ENCODE measurements around the gene COL8A1.
"Not testable (repeated sequence)": the region's sequence is repeated elsewhere in the genome, so short reads cannot be mapped to it uniquely, and the experiment has no call there.

The COL8A1 gene

GRCh38 chr3:99712291-99712954 lies 74.0 kb downstream of the COL8A1 start:
- DNase-seq = no peak

- DNase-seq = no peak
These were observed 75.0 kb downstream of the COL8A1 start for GRCh38 chr3:99713440-99713839.

- no peak for DNase-seq
These were observed 75.8 kb downstream of the COL8A1 start for GRCh38 chr3:99714146-99714545.

- DNase-seq = no peak
These were observed 76.2 kb downstream of the COL8A1 start for GRCh38 chr3:99714575-99714974.

GRCh38 chr3:99716463-99716995 lies 78.1 kb downstream of the COL8A1 start:
- DNase-seq = no peak

- DNase-seq = no peak
These were observed 82.7 kb downstream of the COL8A1 start for GRCh38 chr3:99720985-99721632.

- no peak for DNase-seq
These were observed 83.2 kb downstream of the COL8A1 start for GRCh38 chr3:99721633-99722007.

- DNase-seq = no peak
These were observed 85.9 kb downstream of the COL8A1 start for GRCh38 chr3:99724276-99724675.

GRCh38 chr3:99730870-99731269 lies 92.5 kb downstream of the COL8A1 start:
- no peak for DNase-seq

GRCh38 chr3:99731499-99731898 lies 93.1 kb downstream of the COL8A1 start:
- DNase-seq = no peak

- DNase-seq = not testable (repeated sequence)
These were observed 102.0 kb downstream of the COL8A1 start for GRCh38 chr3:99740371-99740770.

GRCh38 chr3:99741588-99741987 lies 103.2 kb downstream of the COL8A1 start:
- DNase-seq = no peak

- DNase-seq = no peak
These were observed 109.5 kb downstream of the COL8A1 start for GRCh38 chr3:99747915-99748314.

- no peak for DNase-seq
These were observed 113.3 kb downstream of the COL8A1 start for GRCh38 chr3:99751649-99752048.

GRCh38 chr3:99753268-99753975 lies 115.0 kb downstream of the COL8A1 start:
- no peak for DNase-seq

GRCh38 chr3:99755831-99756230 lies 117.4 kb downstream of the COL8A1 start:
- DNase-seq = no peak

GRCh38 chr3:99757966-99758365 lies 119.6 kb downstream of the COL8A1 start:
- DNase-seq = no peak

- DNase-seq = no peak
These were observed 120.2 kb downstream of the COL8A1 start for GRCh38 chr3:99758502-99759177.

GRCh38 chr3:99760031-99760430 lies 121.6 kb downstream of the COL8A1 start:
- DNase-seq = no peak

- no peak for DNase-seq
These were observed 122.2 kb downstream of the COL8A1 start for GRCh38 chr3:99760629-99761028.

GRCh38 chr3:99761415-99762165 lies 123.2 kb downstream of the COL8A1 start:
- no peak for DNase-seq

- no peak for DNase-seq
These were observed 124.5 kb downstream of the COL8A1 start for GRCh38 chr3:99762901-99763300.
